ENCODE results near the gene CAB39L.

The CAB39L gene

GRCh38 chr13:49272296-49272695 is 171.6 kb downstream of the CAB39L start:
- H3K27me3 ChIP-seq (ENCODE audit: insufficient read depth, low read length, poor library complexity, severe bottlenecking): no peaks in the 10 kb centered on the region
- peaks cover 9% of the 10 kb centered on the region; the same call in 1 of the 2 replicates for H3K36me3 ChIP-seq (ENCODE audit: insufficient read depth, low read length)
- no peaks in the 10 kb centered on the region for H3F3A ChIP-seq (ENCODE audit: low read depth)
- no peak overlapping the region for H2AFZ ChIP-seq (ENCODE audit: low read length)
- no peak overlapping the region for H3K4me2 ChIP-seq (ENCODE audit: low read depth, low read length, poor library complexity, severe bottlenecking)
- H3K4me3 ChIP-seq (ENCODE audit: low read length, poor library complexity, severe bottlenecking): no peak overlapping the region
- H3K79me2 ChIP-seq (ENCODE audit: insufficient read depth, low read length): no peaks in the 10 kb centered on the region
- no peak overlapping the region for H3K9ac ChIP-seq (ENCODE audit: low read depth, low read length, poor library complexity, severe bottlenecking)
- no peaks in the 10 kb centered on the region for H3K9me3 ChIP-seq (ENCODE audit: insufficient read depth, low read depth, low read length)
- H4K20me1 ChIP-seq (ENCODE audit: insufficient read depth, low read length, poor library complexity, severe bottlenecking): no peaks in the 10 kb centered on the region
- TF ChIP-seq EZH2phosphoT487 (IDR thresholded peaks at IDR 0.05; ENCODE audit: borderline replicate concordance): no peak
- TF ChIP-seq CTCF (conservative IDR thresholded peaks at IDR 0.05; ENCODE audit: low read length): no peak
- no peaks in the 10 kb centered on the region for H3K9me2 ChIP-seq (replicated peaks; ENCODE audit: low read depth, low read length)
- H3K4me1 ChIP-seq (ENCODE audit: insufficient read depth, low read length, poor library complexity, severe bottlenecking): no peaks in the 10 kb centered on the region

- no peak overlapping the region for H3K9ac ChIP-seq (ENCODE audit: low read depth, low read length, poor library complexity, severe bottlenecking)
- peaks cover 11% of the 10 kb centered on the region; the same call in 1 of the 2 replicates for H3K36me3 ChIP-seq (ENCODE audit: insufficient read depth, low read length)
- no peak overlapping the region for H3K4me2 ChIP-seq (ENCODE audit: low read depth, low read length, poor library complexity, severe bottlenecking)
- no peaks in the 10 kb centered on the region for H3K79me2 ChIP-seq (ENCODE audit: insufficient read depth, low read length)
- H3K27me3 ChIP-seq (ENCODE audit: insufficient read depth, low read length, poor library complexity, severe bottlenecking): no peaks in the 10 kb centered on the region
- no peaks in the 10 kb centered on the region for H3K4me1 ChIP-seq (ENCODE audit: insufficient read depth, low read length, poor library complexity, severe bottlenecking)
- H3F3A ChIP-seq (ENCODE audit: low read depth): no peaks in the 10 kb centered on the region
- H4K20me1 ChIP-seq (ENCODE audit: insufficient read depth, low read length, poor library complexity, severe bottlenecking): no peaks in the 10 kb centered on the region
- no peak overlapping the region for H2AFZ ChIP-seq (ENCODE audit: low read length)
- no peaks in the 10 kb centered on the region for H3K9me2 ChIP-seq (replicated peaks; ENCODE audit: low read depth, low read length)
- H3K9me3 ChIP-seq (ENCODE audit: insufficient read depth, low read depth, low read length): no peaks in the 10 kb centered on the region
- H3K4me3 ChIP-seq (ENCODE audit: low read length, poor library complexity, severe bottlenecking): no peak overlapping the region
- TF ChIP-seq CTCF (conservative IDR thresholded peaks at IDR 0.05; ENCODE audit: low read length) (no peak), EZH2phosphoT487 (IDR thresholded peaks at IDR 0.05; ENCODE audit: borderline replicate concordance) (no peak)
These were observed 172.6 kb downstream of the CAB39L start for GRCh38 chr13:49271264-49271663.

DNA sequence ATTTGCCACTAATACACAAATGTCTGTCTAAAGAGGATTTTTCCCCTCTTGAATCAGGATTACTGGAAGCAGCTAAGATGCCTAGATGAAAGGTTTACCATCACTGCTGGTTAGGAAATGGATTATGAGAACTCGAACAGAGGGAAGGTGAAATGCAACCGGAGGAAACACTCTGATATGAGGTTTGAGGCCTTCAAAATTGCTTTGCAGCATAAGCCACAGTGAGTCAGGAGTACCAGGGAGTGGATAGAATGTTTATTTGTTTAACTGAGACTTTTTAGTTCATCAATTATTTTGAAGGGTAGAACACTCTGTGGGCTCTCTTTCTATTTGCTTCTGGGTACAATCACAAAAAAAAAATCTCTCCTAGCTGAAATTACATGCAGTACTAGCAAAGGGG is 178.0 kb downstream of the CAB39L start:
- no peaks in the 10 kb centered on the region for H3K9me3 ChIP-seq (ENCODE audit: insufficient read depth, low read depth, low read length)
- H3K4me2 ChIP-seq (ENCODE audit: low read depth, low read length, poor library complexity, severe bottlenecking): no peak overlapping the region
- H3F3A ChIP-seq (ENCODE audit: low read depth): no peaks in the 10 kb centered on the region
- no peaks in the 10 kb centered on the region for H3K27me3 ChIP-seq (ENCODE audit: insufficient read depth, low read length, poor library complexity, severe bottlenecking)
- H3K9ac ChIP-seq (ENCODE audit: low read depth, low read length, poor library complexity, severe bottlenecking): no peak overlapping the region
- no peaks in the 10 kb centered on the region for H3K4me1 ChIP-seq (ENCODE audit: insufficient read depth, low read length, poor library complexity, severe bottlenecking)
- peaks cover 22% of the 10 kb centered on the region; the same call in 1 of the 2 replicates for H3K36me3 ChIP-seq (ENCODE audit: insufficient read depth, low read length)
- H3K79me2 ChIP-seq (ENCODE audit: insufficient read depth, low read length): no peaks in the 10 kb centered on the region
- TF ChIP-seq CTCF (conservative IDR thresholded peaks at IDR 0.05; ENCODE audit: low read length): no peak
- TF ChIP-seq EZH2phosphoT487 (IDR thresholded peaks at IDR 0.05; ENCODE audit: borderline replicate concordance): no peak
- H3K9me2 ChIP-seq (replicated peaks; ENCODE audit: low read depth, low read length): no peaks in the 10 kb centered on the region
- no peak overlapping the region for H2AFZ ChIP-seq (ENCODE audit: low read length)
- no peak overlapping the region for H3K4me3 ChIP-seq (ENCODE audit: low read length, poor library complexity, severe bottlenecking)
- no peaks in the 10 kb centered on the region for H4K20me1 ChIP-seq (ENCODE audit: insufficient read depth, low read length, poor library complexity, severe bottlenecking)
